ENCODE results near the gene NRDE2.

DNA sequence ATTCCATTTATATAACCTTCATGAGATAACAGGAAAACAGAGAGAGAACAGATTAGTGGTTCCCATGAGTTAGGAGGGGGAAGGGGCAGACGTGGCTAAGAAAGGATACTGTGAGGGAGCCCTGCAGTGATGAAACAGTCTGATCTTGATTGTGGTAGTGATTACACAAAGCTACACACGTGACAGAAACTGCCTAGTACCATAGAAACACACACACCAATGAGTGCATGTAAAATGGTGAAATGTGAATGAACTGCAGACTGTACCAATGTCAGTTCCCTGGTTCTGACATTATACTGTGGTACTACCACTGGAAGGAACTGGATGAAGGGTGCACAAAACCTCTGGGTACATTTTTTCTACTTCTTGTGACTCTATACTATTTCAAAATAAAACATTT is 36.9 kb downstream of the NRDE2 start:
- no peak for TF ChIP-seq CTCF (IDR thresholded peaks at IDR 0.05)
- TF ChIP-seq POLR2AphosphoS5 (IDR thresholded peaks at IDR 0.05): no peak
